SK-N-SH (cell line): ENCODE data around the gene XKR7.

Experiments used
- CHD2 ChIP-seq: fragments of 150-350 bp; IDR thresholded peaks from 2 replicates; pipeline ENCODE4 v1.6.1; 2018; ENCODE audit warnings: low read length; ENCODE audit not compliant: partially characterized antibody
- GABPA ChIP-seq: IDR thresholded peaks from 2 replicates; pipeline ENCODE4 v1.4.0; 2012; ENCODE audit warnings: low read depth, mild to moderate bottlenecking
- JUND ChIP-seq: IDR thresholded peaks from 2 replicates; pipeline ENCODE4 v1.4.0; 2012
- POLR2AphosphoS5 ChIP-seq: IDR thresholded peaks from 2 replicates; pipeline ENCODE4 v1.6.1; 2012; ENCODE audit warnings: low read depth, low read length
- SMC3 ChIP-seq: IDR thresholded peaks from 2 replicates; pipeline ENCODE4 v1.6.1; 2012; ENCODE audit warnings: low read depth, low read length, improper control_type of control experiment
- TAF1 ChIP-seq: IDR thresholded peaks from 2 replicates; pipeline ENCODE4 v1.6.1; 2012; ENCODE audit warnings: low read depth, mild to moderate bottlenecking, low read length, moderate library complexity, borderline replicate concordance
- YY1 ChIP-seq: IDR thresholded peaks from 2 replicates; pipeline ENCODE4 v1.4.0; 2012; ENCODE audit warnings: low read depth, mild to moderate bottlenecking
- TF ChIP-seq, protein P1 (sequence below): fragments of 150-350 bp; IDR thresholded peaks from 2 replicates; pipeline ENCODE4 v1.6.1; 2016; ENCODE audit warnings: mild to moderate bottlenecking, low read depth, low read length
- TF ChIP-seq, protein P2 (sequence below): fragments of 200-600 bp; sonication (generic); IDR thresholded peaks from 2 replicates; pipeline ENCODE4 v1.6.1; 2017; ENCODE audit warnings: antibody characterized with exemption, mild to moderate bottlenecking, moderate library complexity
- TF ChIP-seq, protein P3 (sequence below): fragments of 150-350 bp; IDR thresholded peaks from 2 replicates; pipeline ENCODE4 v1.6.1; 2017; ENCODE audit warnings: antibody characterized with exemption, low read length, low read depth, borderline replicate concordance
- TF ChIP-seq, protein P4 (sequence below): IDR thresholded peaks from 2 replicates; pipeline ENCODE4 v1.6.1; 2012; ENCODE audit warnings: mild to moderate bottlenecking, low read depth, low read length, moderate library complexity
- TF ChIP-seq, protein P5 (sequence below): IDR thresholded peaks from 2 replicates; pipeline ENCODE4 v1.4.0; 2012; ENCODE audit warnings: low read depth

DNA sequence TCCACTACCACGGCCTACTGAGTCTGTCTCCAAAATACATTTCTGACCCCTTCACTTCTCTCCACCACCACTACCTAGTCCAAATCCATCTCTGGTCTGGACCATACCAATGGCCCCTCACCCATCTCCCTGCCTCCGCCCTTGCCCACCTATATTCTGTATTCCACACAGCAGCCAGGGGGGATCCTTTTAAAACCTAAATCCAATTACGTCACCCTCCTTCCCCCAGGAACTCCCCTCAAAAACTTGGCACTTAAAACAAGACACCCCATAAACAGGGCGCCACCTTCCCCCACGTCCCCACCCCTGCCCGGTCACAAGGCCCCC is 16.8 kb upstream of the XKR7 start:
- TF ChIP-seq TAF1, result no peak
- TF ChIP-seq, protein P1, sequence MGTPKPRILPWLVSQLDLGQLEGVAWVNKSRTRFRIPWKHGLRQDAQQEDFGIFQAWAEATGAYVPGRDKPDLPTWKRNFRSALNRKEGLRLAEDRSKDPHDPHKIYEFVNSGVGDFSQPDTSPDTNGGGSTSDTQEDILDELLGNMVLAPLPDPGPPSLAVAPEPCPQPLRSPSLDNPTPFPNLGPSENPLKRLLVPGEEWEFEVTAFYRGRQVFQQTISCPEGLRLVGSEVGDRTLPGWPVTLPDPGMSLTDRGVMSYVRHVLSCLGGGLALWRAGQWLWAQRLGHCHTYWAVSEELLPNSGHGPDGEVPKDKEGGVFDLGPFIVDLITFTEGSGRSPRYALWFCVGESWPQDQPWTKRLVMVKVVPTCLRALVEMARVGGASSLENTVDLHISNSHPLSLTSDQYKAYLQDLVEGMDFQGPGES, result no peak
- TF ChIP-seq, protein P2, sequence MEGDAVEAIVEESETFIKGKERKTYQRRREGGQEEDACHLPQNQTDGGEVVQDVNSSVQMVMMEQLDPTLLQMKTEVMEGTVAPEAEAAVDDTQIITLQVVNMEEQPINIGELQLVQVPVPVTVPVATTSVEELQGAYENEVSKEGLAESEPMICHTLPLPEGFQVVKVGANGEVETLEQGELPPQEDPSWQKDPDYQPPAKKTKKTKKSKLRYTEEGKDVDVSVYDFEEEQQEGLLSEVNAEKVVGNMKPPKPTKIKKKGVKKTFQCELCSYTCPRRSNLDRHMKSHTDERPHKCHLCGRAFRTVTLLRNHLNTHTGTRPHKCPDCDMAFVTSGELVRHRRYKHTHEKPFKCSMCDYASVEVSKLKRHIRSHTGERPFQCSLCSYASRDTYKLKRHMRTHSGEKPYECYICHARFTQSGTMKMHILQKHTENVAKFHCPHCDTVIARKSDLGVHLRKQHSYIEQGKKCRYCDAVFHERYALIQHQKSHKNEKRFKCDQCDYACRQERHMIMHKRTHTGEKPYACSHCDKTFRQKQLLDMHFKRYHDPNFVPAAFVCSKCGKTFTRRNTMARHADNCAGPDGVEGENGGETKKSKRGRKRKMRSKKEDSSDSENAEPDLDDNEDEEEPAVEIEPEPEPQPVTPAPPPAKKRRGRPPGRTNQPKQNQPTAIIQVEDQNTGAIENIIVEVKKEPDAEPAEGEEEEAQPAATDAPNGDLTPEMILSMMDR, result no peak
- TF ChIP-seq POLR2AphosphoS5, result no peak
- TF ChIP-seq GABPA, result no peak
- no peak for TF ChIP-seq JUND
- no peak for TF ChIP-seq CHD2
- TF ChIP-seq, protein P3, sequence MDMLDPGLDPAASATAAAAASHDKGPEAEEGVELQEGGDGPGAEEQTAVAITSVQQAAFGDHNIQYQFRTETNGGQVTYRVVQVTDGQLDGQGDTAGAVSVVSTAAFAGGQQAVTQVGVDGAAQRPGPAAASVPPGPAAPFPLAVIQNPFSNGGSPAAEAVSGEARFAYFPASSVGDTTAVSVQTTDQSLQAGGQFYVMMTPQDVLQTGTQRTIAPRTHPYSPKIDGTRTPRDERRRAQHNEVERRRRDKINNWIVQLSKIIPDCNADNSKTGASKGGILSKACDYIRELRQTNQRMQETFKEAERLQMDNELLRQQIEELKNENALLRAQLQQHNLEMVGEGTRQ, result no peak
- no peak for TF ChIP-seq YY1
- TF ChIP-seq SMC3, result no peak
- TF ChIP-seq, protein P4, sequence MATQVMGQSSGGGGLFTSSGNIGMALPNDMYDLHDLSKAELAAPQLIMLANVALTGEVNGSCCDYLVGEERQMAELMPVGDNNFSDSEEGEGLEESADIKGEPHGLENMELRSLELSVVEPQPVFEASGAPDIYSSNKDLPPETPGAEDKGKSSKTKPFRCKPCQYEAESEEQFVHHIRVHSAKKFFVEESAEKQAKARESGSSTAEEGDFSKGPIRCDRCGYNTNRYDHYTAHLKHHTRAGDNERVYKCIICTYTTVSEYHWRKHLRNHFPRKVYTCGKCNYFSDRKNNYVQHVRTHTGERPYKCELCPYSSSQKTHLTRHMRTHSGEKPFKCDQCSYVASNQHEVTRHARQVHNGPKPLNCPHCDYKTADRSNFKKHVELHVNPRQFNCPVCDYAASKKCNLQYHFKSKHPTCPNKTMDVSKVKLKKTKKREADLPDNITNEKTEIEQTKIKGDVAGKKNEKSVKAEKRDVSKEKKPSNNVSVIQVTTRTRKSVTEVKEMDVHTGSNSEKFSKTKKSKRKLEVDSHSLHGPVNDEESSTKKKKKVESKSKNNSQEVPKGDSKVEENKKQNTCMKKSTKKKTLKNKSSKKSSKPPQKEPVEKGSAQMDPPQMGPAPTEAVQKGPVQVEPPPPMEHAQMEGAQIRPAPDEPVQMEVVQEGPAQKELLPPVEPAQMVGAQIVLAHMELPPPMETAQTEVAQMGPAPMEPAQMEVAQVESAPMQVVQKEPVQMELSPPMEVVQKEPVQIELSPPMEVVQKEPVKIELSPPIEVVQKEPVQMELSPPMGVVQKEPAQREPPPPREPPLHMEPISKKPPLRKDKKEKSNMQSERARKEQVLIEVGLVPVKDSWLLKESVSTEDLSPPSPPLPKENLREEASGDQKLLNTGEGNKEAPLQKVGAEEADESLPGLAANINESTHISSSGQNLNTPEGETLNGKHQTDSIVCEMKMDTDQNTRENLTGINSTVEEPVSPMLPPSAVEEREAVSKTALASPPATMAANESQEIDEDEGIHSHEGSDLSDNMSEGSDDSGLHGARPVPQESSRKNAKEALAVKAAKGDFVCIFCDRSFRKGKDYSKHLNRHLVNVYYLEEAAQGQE, result no peak
- TF ChIP-seq, protein P5, sequence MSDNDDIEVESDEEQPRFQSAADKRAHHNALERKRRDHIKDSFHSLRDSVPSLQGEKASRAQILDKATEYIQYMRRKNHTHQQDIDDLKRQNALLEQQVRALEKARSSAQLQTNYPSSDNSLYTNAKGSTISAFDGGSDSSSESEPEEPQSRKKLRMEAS, result no peak
